Measurements from ENCODE around the gene TSSK3. TPM values are rescaled to one million over a fixed set of nuclear protein-coding genes. Genes with fewer than 3 reads are reported as not detected.

Gene TSSK3
- total and polyA plus RNA-seq, 9 of the 15 experiments (the other 6 are each of a cell fraction or from before 2014, with no cell fraction given) = 0.27 to 2.8 (median 1.9) TPM

DNA sequence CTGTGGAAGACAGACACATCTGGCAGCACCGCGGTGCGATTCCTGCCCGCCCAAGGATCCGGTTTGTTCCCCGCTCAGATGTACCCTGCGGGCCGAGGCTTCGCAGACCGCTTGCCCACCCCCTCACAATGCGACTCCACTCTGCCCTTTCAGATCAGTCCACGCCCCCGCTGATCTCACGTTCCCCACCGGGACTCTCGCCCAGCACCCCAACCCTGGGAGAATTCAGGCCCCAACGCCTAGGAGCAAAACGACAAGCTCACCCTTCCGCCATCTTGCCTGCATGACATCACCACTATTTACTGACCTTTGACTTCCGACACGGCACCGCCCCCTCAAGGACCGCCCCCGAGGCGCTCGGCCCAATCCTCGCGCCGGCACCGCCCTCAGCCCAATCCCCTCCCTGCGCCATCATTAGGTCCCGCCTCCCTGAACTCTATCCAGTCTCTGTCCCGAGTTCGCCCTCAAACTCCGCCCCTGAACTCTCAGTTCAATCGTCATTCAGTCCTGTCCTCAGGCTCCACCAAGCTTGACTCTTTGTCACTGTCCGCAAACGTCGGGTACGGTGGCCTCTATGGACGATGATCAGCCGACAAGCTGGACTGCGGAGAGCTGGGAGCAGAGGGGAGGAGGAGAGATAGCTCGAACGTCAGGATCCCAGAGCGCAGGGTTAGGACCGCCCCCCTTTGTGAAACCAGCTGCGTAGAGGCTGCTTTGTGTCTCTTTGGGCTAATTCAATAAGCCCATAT is 32.0 kb downstream of the TSSK3 start, which contains the start of gene BSDC1 (continued):
- TF ChIP-seq, protein P1, sequence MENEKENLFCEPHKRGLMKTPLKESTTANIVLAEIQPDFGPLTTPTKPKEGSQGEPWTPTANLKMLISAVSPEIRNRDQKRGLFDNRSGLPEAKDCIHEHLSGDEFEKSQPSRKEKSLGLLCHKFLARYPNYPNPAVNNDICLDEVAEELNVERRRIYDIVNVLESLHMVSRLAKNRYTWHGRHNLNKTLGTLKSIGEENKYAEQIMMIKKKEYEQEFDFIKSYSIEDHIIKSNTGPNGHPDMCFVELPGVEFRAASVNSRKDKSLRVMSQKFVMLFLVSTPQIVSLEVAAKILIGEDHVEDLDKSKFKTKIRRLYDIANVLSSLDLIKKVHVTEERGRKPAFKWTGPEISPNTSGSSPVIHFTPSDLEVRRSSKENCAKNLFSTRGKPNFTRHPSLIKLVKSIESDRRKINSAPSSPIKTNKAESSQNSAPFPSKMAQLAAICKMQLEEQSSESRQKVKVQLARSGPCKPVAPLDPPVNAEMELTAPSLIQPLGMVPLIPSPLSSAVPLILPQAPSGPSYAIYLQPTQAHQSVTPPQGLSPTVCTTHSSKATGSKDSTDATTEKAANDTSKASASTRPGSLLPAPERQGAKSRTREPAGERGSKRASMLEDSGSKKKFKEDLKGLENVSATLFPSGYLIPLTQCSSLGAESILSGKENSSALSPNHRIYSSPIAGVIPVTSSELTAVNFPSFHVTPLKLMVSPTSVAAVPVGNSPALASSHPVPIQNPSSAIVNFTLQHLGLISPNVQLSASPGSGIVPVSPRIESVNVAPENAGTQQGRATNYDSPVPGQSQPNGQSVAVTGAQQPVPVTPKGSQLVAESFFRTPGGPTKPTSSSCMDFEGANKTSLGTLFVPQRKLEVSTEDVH (IDR thresholded peaks at IDR 0.05; ENCODE audit: low read depth, partially characterized antibody) = peak; percentile 71
- TF ChIP-seq TOE1 (IDR thresholded peaks at IDR 0.05; ENCODE audit: borderline replicate concordance) = peak; percentile 86
- peak; percentile 73; the same call in 1 of the 2 replicates for TF ChIP-seq TOE1 (CRISPR knock-in tag; IDR thresholded peaks at IDR 0.05; ENCODE audit: borderline replicate concordance, low read depth)
- TF ChIP-seq MEF2A (IDR thresholded peaks at IDR 0.05; ENCODE audit: control insufficient read depth, low read depth, low read length) = peak; percentile 56
- TF ChIP-seq ZNF165 (CRISPR knock-in tag; IDR thresholded peaks at IDR 0.05; ENCODE audit: borderline replicate concordance) = no peak
- TF ChIP-seq TBP (optimal IDR thresholded peaks at IDR 0.05; ENCODE audit: low read depth, low read length) = peak; percentile 86
- TF ChIP-seq ESRRA (IDR thresholded peaks at IDR 0.05; ENCODE audit: borderline replicate concordance, low read depth) = peak; percentile 91
- TF ChIP-seq NR3C1 (CRISPR knock-in tag; IDR thresholded peaks at IDR 0.05) = no peak
- TF ChIP-seq ILF3 (IDR thresholded peaks at IDR 0.05; ENCODE audit: borderline replicate concordance) = no peak
- no peak for TF ChIP-seq KLF10 (CRISPR knock-in tag; IDR thresholded peaks at IDR 0.05)
- TF ChIP-seq SMARCA4 (IDR thresholded peaks at IDR 0.05) = 0 out of 2 replicates have a peak, but pooled peaks have one; percentile 49
- no peak for TF ChIP-seq ELK3 (CRISPR knock-in tag; IDR thresholded peaks at IDR 0.05)
- TF ChIP-seq ZFP30 (CRISPR knock-in tag; IDR thresholded peaks at IDR 0.05; ENCODE audit: borderline replicate concordance) = no peak
- TF ChIP-seq YY1 (IDR thresholded peaks at IDR 0.05; ENCODE audit: borderline replicate concordance in 1 of 3, control insufficient read depth in 1 of 3, extremely low read depth in 1 of 3, insufficient read depth in 3 of 3, insufficient read length in 1 of 3, insufficient replicate concordance in 2 of 3, low read depth in 1 of 3, low read length in 2 of 3) = peak; percentile 82 to 94 (median 91)
- TF ChIP-seq MYNN (IDR thresholded peaks at IDR 0.05) = peak; percentile 82; the same call in 1 of the 2 replicates
- TF ChIP-seq MYNN (CRISPR knock-in tag; IDR thresholded peaks at IDR 0.05) = no peak
- TF ChIP-seq ZEB2 (IDR thresholded peaks at IDR 0.05) = no peak
- TF ChIP-seq KLF6 (CRISPR knock-in tag; IDR thresholded peaks at IDR 0.05; ENCODE audit: borderline replicate concordance) = peak; percentile 16; the same call in 1 of the 2 replicates
- TF ChIP-seq ZNF586 (CRISPR knock-in tag; conservative IDR thresholded peaks at IDR 0.05) = no peak
- TF ChIP-seq, protein P2, sequence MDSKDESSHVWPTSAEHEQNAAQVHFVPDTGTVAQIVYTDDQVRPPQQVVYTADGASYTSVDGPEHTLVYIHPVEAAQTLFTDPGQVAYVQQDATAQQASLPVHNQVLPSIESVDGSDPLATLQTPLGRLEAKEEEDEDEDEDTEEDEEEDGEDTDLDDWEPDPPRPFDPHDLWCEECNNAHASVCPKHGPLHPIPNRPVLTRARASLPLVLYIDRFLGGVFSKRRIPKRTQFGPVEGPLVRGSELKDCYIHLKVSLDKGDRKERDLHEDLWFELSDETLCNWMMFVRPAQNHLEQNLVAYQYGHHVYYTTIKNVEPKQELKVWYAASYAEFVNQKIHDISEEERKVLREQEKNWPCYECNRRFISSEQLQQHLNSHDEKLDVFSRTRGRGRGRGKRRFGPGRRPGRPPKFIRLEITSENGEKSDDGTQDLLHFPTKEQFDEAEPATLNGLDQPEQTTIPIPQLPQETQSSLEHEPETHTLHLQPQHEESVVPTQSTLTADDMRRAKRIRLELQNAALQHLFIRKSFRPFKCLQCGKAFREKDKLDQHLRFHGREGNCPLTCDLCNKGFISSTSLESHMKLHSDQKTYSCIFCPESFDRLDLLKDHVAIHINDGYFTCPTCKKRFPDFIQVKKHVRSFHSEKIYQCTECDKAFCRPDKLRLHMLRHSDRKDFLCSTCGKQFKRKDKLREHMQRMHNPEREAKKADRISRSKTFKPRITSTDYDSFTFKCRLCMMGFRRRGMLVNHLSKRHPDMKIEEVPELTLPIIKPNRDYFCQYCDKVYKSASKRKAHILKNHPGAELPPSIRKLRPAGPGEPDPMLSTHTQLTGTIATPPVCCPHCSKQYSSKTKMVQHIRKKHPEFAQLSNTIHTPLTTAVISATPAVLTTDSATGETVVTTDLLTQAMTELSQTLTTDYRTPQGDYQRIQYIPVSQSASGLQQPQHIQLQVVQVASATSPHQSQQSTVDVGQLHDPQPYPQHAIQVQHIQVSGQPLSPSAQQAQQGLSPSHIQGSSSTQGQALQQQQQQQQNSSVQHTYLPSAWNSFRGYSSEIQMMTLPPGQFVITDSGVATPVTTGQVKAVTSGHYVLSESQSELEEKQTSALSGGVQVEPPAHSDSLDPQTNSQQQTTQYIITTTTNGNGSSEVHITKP (IDR thresholded peaks at IDR 0.05; ENCODE audit: partially characterized antibody) = no peak
- no peak for TF ChIP-seq YBX1 (IDR thresholded peaks at IDR 0.05)
